ENCODE results near the gene IL36G. TPM values are rescaled to one million over a fixed set of nuclear protein-coding genes. Genes with fewer than 3 reads are reported as not detected.

The IL36G gene
- total and polyA plus RNA-seq, 9 of the 15 experiments (the other 6 are each of a cell fraction or from before 2014, with no cell fraction given): not detected

DNA sequence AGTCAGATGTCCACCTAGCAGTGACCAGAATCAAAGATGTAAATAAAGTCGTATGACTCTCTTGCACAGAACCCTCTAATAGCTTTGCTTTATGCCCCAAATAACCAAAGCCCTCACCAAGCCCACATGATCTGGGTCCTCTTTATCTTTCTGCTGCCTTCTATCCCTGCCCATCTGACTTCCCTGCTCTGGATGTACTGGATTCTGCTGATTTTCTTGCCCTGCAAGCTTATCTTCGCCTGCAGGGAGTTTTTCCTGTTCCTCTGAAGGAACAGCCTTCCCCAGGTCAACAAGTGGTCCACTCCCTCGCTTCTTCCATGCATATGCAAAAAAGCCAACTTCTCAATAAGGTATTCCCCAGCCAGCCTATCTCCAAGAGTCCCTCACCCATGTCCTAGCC is 56.2 kb downstream of the IL36G start (continued):
- TF ChIP-seq, protein P1, sequence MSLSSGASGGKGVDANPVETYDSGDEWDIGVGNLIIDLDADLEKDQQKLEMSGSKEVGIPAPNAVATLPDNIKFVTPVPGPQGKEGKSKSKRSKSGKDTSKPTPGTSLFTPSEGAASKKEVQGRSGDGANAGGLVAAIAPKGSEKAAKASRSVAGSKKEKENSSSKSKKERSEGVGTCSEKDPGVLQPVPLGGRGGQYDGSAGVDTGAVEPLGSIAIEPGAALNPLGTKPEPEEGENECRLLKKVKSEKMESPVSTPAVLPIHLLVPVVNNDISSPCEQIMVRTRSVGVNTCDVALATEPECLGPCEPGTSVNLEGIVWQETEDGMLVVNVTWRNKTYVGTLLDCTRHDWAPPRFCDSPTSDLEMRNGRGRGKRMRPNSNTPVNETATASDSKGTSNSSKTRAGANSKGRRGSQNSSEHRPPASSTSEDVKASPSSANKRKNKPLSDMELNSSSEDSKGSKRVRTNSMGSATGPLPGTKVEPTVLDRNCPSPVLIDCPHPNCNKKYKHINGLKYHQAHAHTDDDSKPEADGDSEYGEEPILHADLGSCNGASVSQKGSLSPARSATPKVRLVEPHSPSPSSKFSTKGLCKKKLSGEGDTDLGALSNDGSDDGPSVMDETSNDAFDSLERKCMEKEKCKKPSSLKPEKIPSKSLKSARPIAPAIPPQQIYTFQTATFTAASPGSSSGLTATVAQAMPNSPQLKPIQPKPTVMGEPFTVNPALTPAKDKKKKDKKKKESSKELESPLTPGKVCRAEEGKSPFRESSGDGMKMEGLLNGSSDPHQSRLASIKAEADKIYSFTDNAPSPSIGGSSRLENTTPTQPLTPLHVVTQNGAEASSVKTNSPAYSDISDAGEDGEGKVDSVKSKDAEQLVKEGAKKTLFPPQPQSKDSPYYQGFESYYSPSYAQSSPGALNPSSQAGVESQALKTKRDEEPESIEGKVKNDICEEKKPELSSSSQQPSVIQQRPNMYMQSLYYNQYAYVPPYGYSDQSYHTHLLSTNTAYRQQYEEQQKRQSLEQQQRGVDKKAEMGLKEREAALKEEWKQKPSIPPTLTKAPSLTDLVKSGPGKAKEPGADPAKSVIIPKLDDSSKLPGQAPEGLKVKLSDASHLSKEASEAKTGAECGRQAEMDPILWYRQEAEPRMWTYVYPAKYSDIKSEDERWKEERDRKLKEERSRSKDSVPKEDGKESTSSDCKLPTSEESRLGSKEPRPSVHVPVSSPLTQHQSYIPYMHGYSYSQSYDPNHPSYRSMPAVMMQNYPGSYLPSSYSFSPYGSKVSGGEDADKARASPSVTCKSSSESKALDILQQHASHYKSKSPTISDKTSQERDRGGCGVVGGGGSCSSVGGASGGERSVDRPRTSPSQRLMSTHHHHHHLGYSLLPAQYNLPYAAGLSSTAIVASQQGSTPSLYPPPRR (CRISPR knock-in tag; IDR thresholded peaks at IDR 0.05; ENCODE audit: borderline replicate concordance): no peak
- TF ChIP-seq CHD4 (IDR thresholded peaks at IDR 0.05; ENCODE audit: insufficient read depth, insufficient replicate concordance, low read depth, low read length, poor library complexity, severe bottlenecking) (no peak), LARP7 (IDR thresholded peaks at IDR 0.05) (no peak), HOXB6 (CRISPR knock-in tag; IDR thresholded peaks at IDR 0.05; ENCODE audit: borderline replicate concordance) (no peak), ZNF766 (CRISPR knock-in tag; conservative IDR thresholded peaks at IDR 0.05) (no peak), RBM14 (IDR thresholded peaks at IDR 0.05; ENCODE audit: borderline replicate concordance, insufficient read depth, low read depth, low read length) (no peak), FOXP1 (CRISPR knock-in tag; IDR thresholded peaks at IDR 0.05) (no peak), POLR3G (IDR thresholded peaks at IDR 0.05; ENCODE audit: extremely low read depth, insufficient read length, insufficient replicate concordance) (no peak), TGIF2 (CRISPR knock-in tag; IDR thresholded peaks at IDR 0.05) (no peak), SMAD1 (IDR thresholded peaks at IDR 0.05; ENCODE audit: low read depth, low read length, partially characterized antibody) (peak; percentile 3), NFXL1 (CRISPR knock-in tag; IDR thresholded peaks at IDR 0.05) (no peak), ZNF644 (tag; IDR thresholded peaks at IDR 0.05; ENCODE audit: low read depth) (no peak), ADNP (tag; IDR thresholded peaks at IDR 0.05) (no peak), RFX7 (CRISPR knock-in tag; IDR thresholded peaks at IDR 0.05) (no peak), KLF13 (tag; IDR thresholded peaks at IDR 0.05; ENCODE audit: borderline replicate concordance, low read depth) (no peak), GABPB1 (CRISPR knock-in tag; IDR thresholded peaks at IDR 0.05) (no peak), ZC3H11A (IDR thresholded peaks at IDR 0.05; ENCODE audit: low read depth, low read length) (no peak)
- TF ChIP-seq, protein P2, sequence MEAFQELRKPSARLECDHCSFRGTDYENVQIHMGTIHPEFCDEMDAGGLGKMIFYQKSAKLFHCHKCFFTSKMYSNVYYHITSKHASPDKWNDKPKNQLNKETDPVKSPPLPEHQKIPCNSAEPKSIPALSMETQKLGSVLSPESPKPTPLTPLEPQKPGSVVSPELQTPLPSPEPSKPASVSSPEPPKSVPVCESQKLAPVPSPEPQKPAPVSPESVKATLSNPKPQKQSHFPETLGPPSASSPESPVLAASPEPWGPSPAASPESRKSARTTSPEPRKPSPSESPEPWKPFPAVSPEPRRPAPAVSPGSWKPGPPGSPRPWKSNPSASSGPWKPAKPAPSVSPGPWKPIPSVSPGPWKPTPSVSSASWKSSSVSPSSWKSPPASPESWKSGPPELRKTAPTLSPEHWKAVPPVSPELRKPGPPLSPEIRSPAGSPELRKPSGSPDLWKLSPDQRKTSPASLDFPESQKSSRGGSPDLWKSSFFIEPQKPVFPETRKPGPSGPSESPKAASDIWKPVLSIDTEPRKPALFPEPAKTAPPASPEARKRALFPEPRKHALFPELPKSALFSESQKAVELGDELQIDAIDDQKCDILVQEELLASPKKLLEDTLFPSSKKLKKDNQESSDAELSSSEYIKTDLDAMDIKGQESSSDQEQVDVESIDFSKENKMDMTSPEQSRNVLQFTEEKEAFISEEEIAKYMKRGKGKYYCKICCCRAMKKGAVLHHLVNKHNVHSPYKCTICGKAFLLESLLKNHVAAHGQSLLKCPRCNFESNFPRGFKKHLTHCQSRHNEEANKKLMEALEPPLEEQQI (IDR thresholded peaks at IDR 0.05): peak; percentile 82
- TF ChIP-seq, protein P3, sequence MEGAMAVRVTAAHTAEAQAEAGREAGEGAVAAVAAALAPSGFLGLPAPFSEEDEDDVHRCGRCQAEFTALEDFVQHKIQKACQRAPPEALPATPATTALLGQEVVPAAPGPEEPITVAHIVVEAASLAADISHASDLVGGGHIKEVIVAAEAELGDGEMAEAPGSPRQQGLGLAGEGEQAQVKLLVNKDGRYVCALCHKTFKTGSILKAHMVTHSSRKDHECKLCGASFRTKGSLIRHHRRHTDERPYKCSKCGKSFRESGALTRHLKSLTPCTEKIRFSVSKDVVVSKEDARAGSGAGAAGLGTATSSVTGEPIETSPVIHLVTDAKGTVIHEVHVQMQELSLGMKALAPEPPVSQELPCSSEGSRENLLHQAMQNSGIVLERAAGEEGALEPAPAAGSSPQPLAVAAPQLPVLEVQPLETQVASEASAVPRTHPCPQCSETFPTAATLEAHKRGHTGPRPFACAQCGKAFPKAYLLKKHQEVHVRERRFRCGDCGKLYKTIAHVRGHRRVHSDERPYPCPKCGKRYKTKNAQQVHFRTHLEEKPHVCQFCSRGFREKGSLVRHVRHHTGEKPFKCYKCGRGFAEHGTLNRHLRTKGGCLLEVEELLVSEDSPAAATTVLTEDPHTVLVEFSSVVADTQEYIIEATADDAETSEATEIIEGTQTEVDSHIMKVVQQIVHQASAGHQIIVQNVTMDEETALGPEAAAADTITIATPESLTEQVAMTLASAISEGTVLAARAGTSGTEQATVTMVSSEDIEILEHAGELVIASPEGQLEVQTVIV (CRISPR knock-in tag; IDR thresholded peaks at IDR 0.05; ENCODE audit: borderline replicate concordance): no peak

Data from K562 (cell line).